GM18499 (cell line): ENCODE results near the gene ADPRH.
A peak's percentile ranks its signal among the peaks of the same experiment; 100 is the strongest.
"Not testable (repeated sequence)": the region's sequence is repeated elsewhere in the genome, so short reads cannot be mapped to it uniquely, and the experiment has no call there.

Source experiments
- ATAC-seq: cut with Tn5 transposase; IDR thresholded peaks from one replicate; pipeline ENCODE4 v1.9.1; 2021; ENCODE audit warnings: moderate number of reproducible peaks; ENCODE audit not compliant: insufficient read depth, unreplicated experiment

Gene ADPRH

GRCh38 chr3:119579366-119580066, at the start of gene ADPRH:
Gene ADPRH (plus strand): TSS chr3:119579492. CDS start chr3:119582170, 2,678 bp downstream.
- ATAC-seq = peak; percentile 40

DNA sequence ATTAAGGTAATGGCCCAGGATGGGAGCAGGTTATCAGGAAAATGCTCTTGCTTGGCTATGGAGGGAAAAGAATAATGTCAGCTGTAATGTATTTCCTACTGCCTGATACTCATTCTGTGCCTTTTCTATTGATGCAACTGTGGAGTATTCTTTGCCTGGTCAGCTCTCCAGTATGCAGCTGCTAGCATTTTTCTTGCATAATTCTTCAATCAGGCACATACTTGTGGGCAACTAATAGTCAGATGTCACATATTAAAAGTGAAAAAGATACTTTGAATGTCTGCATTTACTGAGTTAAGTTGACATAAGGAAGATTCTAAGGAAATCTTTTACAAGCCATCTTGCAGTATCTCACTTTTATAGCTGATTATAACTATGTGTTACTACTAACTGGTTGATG, 49.4 kb upstream of the ADPRH start:
- no peak for ATAC-seq

- ATAC-seq = no peak
Observed at GRCh38 chr3:119530456-119530855, 48.8 kb upstream of the ADPRH start.

- no peak for ATAC-seq
Observed at GRCh38 chr3:119531151-119531550, 48.1 kb upstream of the ADPRH start.

DNA sequence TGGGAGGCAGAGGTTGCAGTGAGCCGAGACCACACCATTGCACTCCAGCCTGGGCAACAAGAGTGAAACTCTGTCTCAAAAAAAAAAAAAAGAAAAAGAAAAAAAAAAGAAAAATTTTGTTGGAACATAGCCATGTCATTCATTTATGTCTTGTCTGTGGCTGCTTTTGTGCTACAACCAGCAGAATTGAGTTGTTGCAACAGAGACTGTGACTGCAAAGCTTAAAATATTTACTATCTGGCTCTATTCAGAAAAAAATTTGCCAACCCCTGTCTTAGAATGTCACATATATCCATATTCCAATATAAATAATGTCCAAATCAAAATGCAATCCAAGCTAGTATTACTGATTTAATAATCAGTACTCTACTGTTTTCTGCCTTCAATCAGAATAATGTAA, 45.0 kb upstream of the ADPRH start:
- ATAC-seq = no peak

DNA sequence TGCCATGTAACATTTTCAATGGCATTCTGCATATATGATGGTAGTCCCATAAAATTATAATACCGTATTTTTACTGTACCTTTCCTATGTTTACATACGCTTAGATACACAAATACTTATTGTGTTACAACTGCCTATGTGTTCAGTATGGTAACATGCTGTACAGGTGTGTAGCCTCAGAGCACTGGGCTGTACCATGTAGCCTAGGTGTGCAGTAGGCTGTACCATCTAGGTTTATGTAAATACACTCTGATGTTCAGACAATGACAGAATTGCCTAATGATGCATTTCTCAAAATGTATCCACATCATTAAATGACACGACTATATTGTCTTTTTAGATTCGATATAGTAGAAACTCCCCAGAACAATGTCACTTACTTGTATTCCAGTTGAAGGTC, 42.5 kb upstream of the ADPRH start:
- ATAC-seq = no peak

DNA sequence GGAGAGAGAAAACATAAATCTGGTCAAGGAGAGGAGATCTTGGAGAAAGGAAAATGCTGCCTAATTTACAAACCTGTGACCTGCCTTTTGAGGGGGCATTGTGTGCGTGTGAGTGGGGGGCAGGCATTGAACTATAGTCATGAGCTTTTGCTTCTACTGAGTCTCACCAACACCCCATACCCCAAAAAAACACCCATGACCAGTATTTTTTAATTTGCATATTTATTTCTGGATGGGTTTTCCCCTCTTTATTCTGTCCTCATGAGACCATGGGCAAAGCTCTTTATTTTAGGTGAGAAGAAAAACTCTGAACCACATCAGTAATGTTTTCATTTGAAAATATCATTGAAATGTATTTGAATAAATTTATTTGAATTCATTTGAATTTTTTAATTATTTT, 40.5 kb upstream of the ADPRH start:
- no peak for ATAC-seq

GRCh38 chr3:119541547-119541946, 37.7 kb upstream of the ADPRH start:
- no peak for ATAC-seq

DNA sequence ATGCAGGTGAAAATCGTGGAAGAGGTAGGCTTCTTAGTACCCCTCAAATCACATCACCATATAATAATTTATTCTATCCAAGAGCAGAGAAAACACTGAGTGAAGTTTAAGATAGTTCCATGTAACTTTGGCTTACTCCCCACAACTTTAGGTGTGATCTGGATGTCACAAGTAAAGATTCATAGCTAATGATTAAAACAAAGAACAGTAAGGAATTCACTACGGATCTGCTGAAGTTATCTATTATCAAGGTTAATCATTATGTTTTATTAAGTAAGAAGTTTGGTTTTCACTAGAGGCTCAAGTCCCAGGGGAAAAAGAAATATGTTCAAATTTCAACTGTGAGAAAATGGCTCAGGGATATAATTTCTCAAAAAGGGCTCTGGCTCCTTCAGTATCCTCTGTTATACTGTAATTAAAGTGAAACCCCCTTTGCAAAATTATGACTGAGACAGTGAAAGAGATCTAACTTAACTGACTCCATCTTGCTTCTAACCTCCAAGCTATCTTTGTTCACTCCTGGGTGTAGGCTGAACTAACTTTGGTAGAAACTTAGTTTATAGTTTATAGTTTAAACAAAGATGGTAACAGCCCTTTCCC, 37.0 kb upstream of the ADPRH start:
- ATAC-seq = no peak

GRCh38 chr3:119543147-119543546, 36.1 kb upstream of the ADPRH start:
- no peak for ATAC-seq

GRCh38 chr3:119547227-119547626, 32.1 kb upstream of the ADPRH start:
- no peak for ATAC-seq

DNA sequence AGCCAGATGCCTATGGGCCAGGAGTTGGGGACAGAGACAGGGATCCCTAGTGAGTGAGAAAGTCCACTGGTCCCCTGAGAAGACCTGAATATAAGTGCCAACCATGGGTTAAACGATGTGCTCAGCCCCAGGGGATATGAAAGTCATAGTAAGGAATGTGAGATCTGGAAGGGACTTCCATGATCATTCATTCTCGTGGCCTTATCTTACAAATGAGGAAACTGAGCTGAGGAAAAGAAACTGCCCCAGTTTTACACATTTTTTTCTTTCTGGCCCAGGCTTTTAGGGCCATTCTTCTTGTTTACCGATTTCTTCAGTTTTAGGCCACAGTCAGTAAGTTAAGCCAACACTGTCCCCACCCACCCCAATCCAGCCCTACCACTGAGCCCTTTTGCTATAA, 31.0 kb upstream of the ADPRH start:
- no peak for ATAC-seq

DNA sequence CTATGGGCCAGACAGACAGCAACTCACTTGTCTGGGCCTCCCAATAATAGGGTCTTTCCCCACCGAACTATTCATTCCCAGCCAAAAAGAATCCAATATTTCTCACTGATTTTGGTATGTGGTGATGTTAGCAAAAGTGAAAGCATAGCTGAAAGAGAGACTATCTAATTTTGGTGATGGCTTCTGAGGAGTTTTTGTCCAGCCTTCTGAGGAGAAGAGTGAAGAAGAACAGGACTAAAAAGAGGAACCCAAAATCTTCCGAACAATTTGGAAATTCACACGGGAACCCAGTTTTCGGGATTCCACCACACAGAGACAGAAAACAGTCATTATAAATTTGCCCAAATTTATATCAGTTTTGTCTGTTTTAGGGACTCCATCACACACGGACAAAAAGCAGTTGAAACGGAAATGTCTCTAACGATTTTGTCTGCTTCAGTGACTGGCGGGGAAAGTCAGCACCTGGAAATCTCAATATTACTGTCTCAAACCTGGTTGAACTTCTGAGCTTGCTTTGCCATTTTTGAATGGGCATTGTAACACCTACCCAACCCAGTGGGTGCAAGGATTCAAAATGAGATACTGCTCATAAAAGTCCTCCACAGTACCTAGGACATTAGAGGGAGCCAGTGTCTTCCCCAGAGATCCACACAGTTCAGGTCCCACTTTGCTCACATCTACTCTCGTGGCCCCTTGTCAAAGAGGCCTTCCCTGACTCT, 28.9 kb upstream of the ADPRH start:
- ATAC-seq = no peak

GRCh38 chr3:119551598-119551997, 27.7 kb upstream of the ADPRH start:
- ATAC-seq = no peak

- not testable (repeated sequence) for ATAC-seq
Observed at GRCh38 chr3:119552928-119553327, 26.4 kb upstream of the ADPRH start.

DNA sequence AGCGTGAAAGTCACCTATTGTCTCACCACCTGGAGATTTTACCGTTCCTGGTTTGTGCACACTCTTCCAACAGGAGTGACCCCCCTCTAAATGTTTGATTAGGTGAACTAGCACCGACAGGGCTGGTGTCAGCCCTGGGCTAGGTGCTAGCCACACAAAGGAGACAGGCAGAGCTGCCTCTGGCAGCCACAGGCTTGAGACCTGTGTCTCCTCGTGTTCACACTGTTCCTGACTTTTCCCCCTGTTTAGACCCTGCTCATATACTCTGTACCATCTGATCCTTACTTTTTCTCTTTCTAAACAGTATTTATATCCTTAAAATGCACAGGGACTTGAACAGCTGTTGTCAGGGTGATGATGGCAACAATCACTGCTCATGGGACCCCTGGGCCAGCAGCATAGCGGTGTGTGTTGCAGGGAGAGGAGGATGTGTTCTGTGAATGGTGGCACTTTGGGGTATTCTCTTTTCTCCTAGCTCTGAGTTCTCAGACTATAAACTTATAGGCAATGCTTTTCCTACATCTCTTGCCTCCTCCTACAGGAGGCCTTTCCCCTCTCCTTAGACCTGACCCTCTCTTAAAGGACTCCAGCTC, 25.4 kb upstream of the ADPRH start:
- no peak for ATAC-seq

DNA sequence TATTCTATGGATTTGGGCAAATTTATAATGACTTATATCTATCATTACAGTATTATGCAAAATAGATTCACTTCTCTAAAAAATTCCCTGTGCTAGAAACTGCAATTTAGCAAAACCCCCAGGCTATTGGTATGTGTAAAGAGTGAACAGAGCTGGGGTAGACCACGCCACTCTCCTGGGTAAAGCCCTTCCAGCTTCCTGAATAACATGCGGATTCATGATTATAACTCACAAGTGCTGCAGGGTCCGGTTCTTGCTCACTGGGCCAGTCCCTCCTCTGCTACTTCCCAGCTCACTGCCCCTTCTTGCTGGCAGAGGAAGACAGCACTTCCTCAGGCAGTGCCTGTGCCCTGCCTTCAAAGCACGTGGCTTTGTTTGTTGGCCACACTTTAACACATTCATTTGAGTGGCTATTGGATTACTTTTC, 24.0 kb upstream of the ADPRH start:
- ATAC-seq = no peak

DNA sequence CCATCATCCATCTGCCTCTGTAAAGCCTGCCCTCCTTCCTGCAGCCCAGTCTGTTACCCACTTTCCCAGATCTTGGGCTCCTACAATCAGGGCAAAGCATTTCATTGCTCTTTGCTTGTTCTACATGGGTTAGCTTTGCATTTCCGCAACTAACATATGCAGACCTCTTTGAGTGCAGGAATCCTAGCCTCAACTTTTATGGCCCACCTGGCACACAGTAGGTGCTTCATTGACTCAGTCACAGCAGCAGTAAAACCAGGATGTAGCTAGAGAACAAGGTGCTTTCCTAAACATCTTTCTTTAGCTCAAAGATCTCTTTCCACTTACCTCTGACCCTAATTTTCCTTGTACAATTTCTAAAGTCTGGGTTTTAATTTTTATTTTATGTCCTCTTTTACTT, 23.4 kb upstream of the ADPRH start:
- no peak for ATAC-seq

DNA sequence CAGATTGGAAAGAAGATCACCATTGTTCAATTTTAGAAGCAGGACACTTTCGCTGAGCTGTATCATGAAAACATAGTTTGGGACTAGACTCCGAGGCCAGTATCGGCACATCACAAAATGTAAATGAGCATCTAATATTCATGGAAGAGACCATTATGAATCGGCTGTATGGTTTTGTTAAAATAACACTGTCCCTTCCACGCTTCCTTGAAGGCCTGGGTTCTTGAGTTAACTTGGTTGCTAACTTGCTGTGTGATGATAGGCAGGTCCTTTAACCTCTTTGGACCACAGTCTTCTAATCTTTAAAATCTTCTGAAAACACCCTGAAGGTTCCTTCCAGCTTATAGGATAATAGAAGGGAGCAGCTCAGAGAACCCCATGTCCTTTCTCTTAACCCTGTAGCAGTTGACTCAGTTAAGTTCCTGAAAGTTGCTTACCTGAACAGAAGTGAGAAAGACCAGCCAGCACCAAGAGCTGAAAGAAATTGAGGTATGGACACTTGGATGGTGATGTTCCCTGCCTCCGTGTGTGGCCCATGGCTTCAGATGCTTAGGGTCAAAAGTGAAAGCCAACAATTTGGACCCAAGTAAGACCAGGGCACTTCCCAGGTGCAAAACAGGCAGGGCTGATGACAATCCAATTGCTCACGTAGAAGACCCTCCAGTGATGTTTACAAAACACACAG, 22.0 kb upstream of the ADPRH start:
- ATAC-seq = no peak

GRCh38 chr3:119557877-119558269, 21.4 kb upstream of the ADPRH start:
- ATAC-seq = no peak
